BLaER1 (cell line): ENCODE results near the gene NCR3LG1.

Source experiments
- H3K27ac ChIP-seq: shearing (Covaris generic); formaldehyde crosslinking; 2 replicates; pipeline ENCODE4 v1.8.1; 2022
- H3K27me3 ChIP-seq: shearing (Covaris generic); formaldehyde crosslinking; 2 replicates; pipeline ENCODE4 v1.8.1; 2022
- H3K36me3 ChIP-seq: shearing (Covaris generic); formaldehyde crosslinking; 2 replicates; pipeline ENCODE4 v1.8.1; 2022
- H3K4me1 ChIP-seq: shearing (Covaris generic); formaldehyde crosslinking; 2 replicates; pipeline ENCODE4 v1.8.1; 2022
- H3K4me2 ChIP-seq: shearing (Covaris generic); formaldehyde crosslinking; 2 replicates; pipeline ENCODE4 v1.8.1; 2022
- H3K4me3 ChIP-seq: shearing (Covaris generic); formaldehyde crosslinking; 2 replicates; pipeline ENCODE4 v1.8.1; 2022
- H3K9ac ChIP-seq: shearing (Covaris generic); formaldehyde crosslinking; 2 replicates; pipeline ENCODE4 v1.8.1; 2022
- H3K9me3 ChIP-seq: shearing (Covaris generic); formaldehyde crosslinking; 2 replicates; pipeline ENCODE4 v1.8.1; 2022
- H4K20me1 ChIP-seq: shearing (Covaris generic); formaldehyde crosslinking; 2 replicates; pipeline ENCODE4 v1.8.1; 2022
- Cebpa-rat ChIP-seq: shearing (Covaris generic); IDR thresholded peaks from 2 replicates; pipeline ENCODE4 v1.8.1; 2022

Gene NCR3LG1

GRCh38 chr11:17391493-17392355 is 40.1 kb downstream of the NCR3LG1 start:
- Histone ChIP-seq H3K9me3 (no peaks in the 10 kb centered on the region), H3K4me1 (peaks cover 46% of the 10 kb centered on the region), H3K27ac (no peak overlapping the region), H3K36me3 (no peaks in the 10 kb centered on the region), H3K27me3 (no peaks in the 10 kb centered on the region), H3K4me3 (no peak overlapping the region), H4K20me1 (no peaks in the 10 kb centered on the region), H3K4me2 (peak overlapping the region; percentile 88), H3K9ac (no peak overlapping the region)
- TF ChIP-seq Cebpa-rat, result no peak

GRCh38 chr11:17392872-17393271 is 41.3 kb downstream of the NCR3LG1 start:
- Histone ChIP-seq H3K4me3 (no peak overlapping the region), H3K4me2 (no peak overlapping the region), H3K36me3 (no peaks in the 10 kb centered on the region), H3K4me1 (peaks cover 35% of the 10 kb centered on the region), H3K9ac (no peak overlapping the region), H3K27ac (no peak overlapping the region), H3K27me3 (no peaks in the 10 kb centered on the region), H4K20me1 (no peaks in the 10 kb centered on the region), H3K9me3 (no peaks in the 10 kb centered on the region)
- no peak for TF ChIP-seq Cebpa-rat

- H3K4me3 ChIP-seq, result no peak overlapping the region
Measured at GRCh38 chr11:17393472-17393871, 41.9 kb downstream of the NCR3LG1 start.

DNA sequence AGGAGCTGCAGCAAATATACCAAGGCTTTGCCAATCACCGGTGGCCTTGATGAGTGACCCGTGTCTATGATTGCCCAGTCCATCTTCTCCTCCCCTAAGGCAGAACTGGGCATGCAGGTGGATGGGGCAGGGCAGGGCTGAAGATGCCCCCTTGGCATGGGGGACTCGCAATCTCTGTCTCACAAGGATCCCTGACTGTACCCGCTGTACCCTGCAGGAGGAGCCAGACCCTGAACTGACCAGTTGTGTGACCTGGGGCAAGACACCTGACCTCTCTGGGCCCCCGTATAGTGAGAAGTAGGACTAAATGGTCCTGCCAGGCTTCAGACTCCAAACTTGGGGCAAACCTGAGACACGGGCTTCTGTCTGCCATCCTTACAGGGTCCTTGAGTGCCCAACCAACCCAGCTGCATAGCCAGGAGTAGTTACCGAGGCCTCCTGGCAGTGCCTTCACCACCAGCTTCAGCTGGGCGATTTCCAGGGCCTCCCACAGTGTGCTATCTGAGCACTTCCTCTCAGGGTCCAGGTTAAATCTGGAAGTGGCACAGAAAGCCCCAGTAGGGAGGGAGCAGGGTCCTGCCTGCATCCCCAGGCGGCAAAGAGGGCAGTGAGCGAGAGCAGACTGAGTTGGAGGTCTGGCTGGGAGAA is 43.3 kb downstream of the NCR3LG1 start:
- Histone ChIP-seq H3K27me3 (no peaks in the 10 kb centered on the region), H3K4me1 (peaks cover 21% of the 10 kb centered on the region), H3K4me2 (no peak overlapping the region), H3K9me3 (no peaks in the 10 kb centered on the region), H4K20me1 (no peaks in the 10 kb centered on the region), H3K36me3 (no peaks in the 10 kb centered on the region), H3K9ac (no peak overlapping the region), H3K4me3 (no peak overlapping the region), H3K27ac (no peak overlapping the region)
- no peak for TF ChIP-seq Cebpa-rat

More at GRCh38 chr11:17393472-17393871, 41.9 kb downstream of the NCR3LG1 start:
- Histone ChIP-seq H3K27me3 (no peaks in the 10 kb centered on the region), H3K4me2 (no peak overlapping the region), H3K9me3 (no peaks in the 10 kb centered on the region), H3K4me1 (peaks cover 29% of the 10 kb centered on the region), H3K27ac (no peak overlapping the region), H3K9ac (no peak overlapping the region), H3K36me3 (no peaks in the 10 kb centered on the region), H4K20me1 (no peaks in the 10 kb centered on the region)
- no peak for TF ChIP-seq Cebpa-rat

DNA sequence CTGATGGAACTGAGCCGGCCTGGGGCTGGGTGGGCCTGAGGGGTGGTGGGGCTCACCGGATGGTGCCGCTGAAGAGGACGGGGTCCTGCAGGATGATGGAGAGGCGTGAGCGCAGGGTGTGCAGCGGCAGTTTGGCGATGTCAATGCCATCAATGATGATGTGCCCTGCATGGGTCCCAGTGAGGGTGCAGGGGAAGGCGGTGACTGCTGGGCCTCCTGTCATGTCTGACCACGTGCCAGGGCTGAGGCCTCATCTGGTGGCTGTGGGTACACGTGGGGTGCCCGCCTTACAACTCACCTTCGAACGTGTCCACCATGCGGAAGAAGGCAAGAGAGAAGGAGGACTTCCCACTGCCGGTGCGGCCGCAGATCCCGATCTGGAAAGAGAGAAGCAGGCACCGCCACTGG is 44.0 kb downstream of the NCR3LG1 start:
- no peak overlapping the region for H3K9ac ChIP-seq
- no peaks in the 10 kb centered on the region for H3K9me3 ChIP-seq
- H3K4me3 ChIP-seq, result no peak overlapping the region
- H3K4me2 ChIP-seq, result no peak overlapping the region
- H3K27ac ChIP-seq, result no peak overlapping the region
- no peaks in the 10 kb centered on the region for H4K20me1 ChIP-seq
- H3K4me1 ChIP-seq, result peaks cover 20% of the 10 kb centered on the region
- no peak for TF ChIP-seq Cebpa-rat
- no peaks in the 10 kb centered on the region for H3K27me3 ChIP-seq
- H3K36me3 ChIP-seq, result no peaks in the 10 kb centered on the region

DNA sequence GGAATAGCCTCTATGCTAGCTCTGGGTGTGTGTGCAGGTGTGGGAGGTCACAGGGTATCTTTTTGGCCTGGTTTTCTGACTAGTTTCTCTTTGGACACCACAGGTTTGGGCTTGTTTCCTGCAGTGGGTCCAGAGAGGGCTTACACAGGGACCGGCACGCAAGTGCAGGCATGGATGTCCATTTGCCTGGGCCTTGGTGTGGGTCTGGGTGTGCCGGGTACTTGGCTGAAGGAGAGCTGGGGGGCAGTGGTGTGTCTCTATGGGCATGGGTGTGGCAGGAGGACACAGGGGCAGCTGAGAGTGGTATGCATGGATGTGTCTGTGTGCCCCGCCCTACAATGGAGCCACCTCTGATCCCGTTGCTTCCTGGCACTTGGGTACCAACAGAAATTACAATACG is 44.4 kb downstream of the NCR3LG1 start:
- TF ChIP-seq Cebpa-rat, result no peak
- no peaks in the 10 kb centered on the region for H3K36me3 ChIP-seq
- no peaks in the 10 kb centered on the region for H4K20me1 ChIP-seq
- no peak overlapping the region for H3K4me2 ChIP-seq
- no peak overlapping the region for H3K27ac ChIP-seq
- no peaks in the 10 kb centered on the region for H3K27me3 ChIP-seq
- H3K9ac ChIP-seq, result no peak overlapping the region
- H3K4me1 ChIP-seq, result peaks cover 20% of the 10 kb centered on the region
- H3K9me3 ChIP-seq, result no peaks in the 10 kb centered on the region
- H3K4me3 ChIP-seq, result no peak overlapping the region

GRCh38 chr11:17396598-17397310 is 45.2 kb downstream of the NCR3LG1 start:
- Histone ChIP-seq H3K4me2 (no peak overlapping the region), H3K27me3 (no peaks in the 10 kb centered on the region), H3K4me1 (peaks cover 20% of the 10 kb centered on the region), H4K20me1 (no peaks in the 10 kb centered on the region), H3K4me3 (no peak overlapping the region), H3K9me3 (no peaks in the 10 kb centered on the region), H3K27ac (no peak overlapping the region), H3K9ac (no peak overlapping the region), H3K36me3 (no peaks in the 10 kb centered on the region)
- TF ChIP-seq Cebpa-rat, result no peak

GRCh38 chr11:17397311-17398002 is 45.9 kb downstream of the NCR3LG1 start:
- Histone ChIP-seq H3K36me3 (no peaks in the 10 kb centered on the region), H3K9ac (no peak overlapping the region), H3K4me2 (no peak overlapping the region), H3K4me3 (no peak overlapping the region), H3K9me3 (no peaks in the 10 kb centered on the region), H3K27ac (no peak overlapping the region), H3K27me3 (no peaks in the 10 kb centered on the region), H3K4me1 (peaks cover 24% of the 10 kb centered on the region), H4K20me1 (no peaks in the 10 kb centered on the region)
- TF ChIP-seq Cebpa-rat, result no peak

GRCh38 chr11:17399236-17399635 is 47.6 kb downstream of the NCR3LG1 start:
- Histone ChIP-seq H3K27me3 (no peaks in the 10 kb centered on the region), H3K36me3 (no peaks in the 10 kb centered on the region), H3K9ac (no peak overlapping the region), H3K9me3 (no peaks in the 10 kb centered on the region), H3K27ac (no peak overlapping the region), H3K4me2 (no peak overlapping the region), H4K20me1 (no peaks in the 10 kb centered on the region), H3K4me1 (peaks cover 33% of the 10 kb centered on the region), H3K4me3 (no peak overlapping the region)
- no peak for TF ChIP-seq Cebpa-rat
